ENCODE measurements around the gene C1orf56.
A peak's percentile ranks its signal among the peaks of the same experiment; 100 is the strongest.

C1orf56 gene, protein sequence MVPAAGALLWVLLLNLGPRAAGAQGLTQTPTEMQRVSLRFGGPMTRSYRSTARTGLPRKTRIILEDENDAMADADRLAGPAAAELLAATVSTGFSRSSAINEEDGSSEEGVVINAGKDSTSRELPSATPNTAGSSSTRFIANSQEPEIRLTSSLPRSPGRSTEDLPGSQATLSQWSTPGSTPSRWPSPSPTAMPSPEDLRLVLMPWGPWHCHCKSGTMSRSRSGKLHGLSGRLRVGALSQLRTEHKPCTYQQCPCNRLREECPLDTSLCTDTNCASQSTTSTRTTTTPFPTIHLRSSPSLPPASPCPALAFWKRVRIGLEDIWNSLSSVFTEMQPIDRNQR

DNA sequence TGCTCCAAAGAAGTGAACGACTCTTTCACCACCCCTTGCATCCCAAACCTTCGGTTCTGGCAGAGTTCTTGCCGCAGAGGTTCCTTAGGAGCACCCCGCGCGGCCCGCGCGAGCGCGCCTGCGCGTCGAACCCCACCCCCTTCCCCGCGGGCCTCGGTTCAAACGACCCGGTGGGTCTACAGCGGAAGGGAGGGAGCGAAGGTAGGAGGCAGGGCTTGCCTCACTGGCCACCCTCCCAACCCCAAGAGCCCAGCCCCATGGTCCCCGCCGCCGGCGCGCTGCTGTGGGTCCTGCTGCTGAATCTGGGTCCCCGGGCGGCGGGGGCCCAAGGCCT lies at the start of gene C1orf56:
Gene C1orf56, plus strand, starts transcription at position 161 of the 334 bp plus-strand sequence. Its CDS starts 97 bp downstream, at position 258.
- DNase-seq = peak; percentile 89

DNA sequence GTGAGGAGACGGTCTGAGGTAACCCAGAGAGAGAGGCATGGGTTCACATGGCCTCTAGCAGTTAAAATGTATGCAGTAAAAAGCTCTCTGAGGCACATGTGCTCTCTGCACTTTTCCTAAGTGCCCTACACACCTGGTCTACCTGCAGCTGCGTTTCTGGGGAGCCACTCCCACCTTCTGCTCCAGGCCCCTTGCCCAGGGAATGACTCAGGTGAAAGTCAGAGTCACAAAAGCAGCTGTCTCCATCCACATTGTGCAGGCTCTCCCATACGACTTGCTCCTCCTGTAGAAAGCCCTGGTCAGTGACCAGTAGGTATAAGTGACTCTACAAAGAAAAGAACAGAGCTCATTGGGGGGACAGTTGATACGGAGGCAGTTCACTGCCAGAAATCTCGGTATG lies 49.6 kb upstream of the C1orf56 start:
- DNase-seq = no peak

DNA sequence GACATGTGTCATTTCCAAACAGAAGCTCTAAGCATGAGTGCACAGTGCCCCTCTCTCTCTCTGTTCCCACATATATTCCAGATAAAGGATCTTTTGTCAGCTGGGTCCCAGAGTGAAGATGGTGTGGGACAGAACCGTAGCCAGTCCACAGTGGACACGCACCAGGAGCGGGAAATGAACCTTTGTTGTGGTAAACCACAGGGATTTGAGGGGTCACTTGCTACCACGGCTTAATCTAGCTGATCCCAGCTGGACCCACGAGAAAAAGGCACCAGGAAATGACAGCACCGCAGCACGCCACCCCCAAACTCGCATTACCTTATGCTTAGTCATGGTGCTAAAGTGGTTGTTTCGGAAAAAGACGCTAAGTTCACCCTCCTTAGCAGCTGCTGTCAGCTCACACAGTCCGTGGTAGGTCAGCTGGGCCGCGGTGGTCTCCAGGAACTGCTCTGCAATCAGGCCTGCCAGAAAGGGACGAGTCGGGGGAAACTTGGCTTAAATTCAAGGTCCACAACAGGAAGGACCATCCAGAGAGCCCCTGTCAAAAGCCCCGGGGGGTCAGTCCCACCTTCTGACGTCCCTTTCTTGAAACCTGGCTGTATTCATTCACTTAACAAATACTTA lies 48.4 kb upstream of the C1orf56 start:
- no peak for DNase-seq

DNA sequence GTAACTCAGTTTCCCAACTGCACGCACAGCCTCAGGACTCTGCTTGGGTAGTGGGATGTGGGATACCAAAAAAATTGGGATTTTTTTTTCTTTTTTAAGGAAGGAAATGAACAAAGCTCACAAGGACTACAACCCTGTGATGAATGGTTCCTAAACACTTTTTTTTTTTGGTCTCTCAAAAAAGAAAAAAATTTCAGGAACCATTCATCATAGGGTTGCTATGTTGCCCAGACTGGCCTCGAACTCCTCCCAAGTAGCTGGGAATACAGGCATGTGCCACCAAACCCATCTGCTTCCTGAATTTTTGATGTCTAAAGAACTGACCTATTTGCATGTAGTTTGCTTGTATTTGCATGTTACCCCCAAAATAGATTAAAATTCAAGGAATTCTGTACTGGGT lies 47.6 kb upstream of the C1orf56 start:
- no peak for DNase-seq

DNA sequence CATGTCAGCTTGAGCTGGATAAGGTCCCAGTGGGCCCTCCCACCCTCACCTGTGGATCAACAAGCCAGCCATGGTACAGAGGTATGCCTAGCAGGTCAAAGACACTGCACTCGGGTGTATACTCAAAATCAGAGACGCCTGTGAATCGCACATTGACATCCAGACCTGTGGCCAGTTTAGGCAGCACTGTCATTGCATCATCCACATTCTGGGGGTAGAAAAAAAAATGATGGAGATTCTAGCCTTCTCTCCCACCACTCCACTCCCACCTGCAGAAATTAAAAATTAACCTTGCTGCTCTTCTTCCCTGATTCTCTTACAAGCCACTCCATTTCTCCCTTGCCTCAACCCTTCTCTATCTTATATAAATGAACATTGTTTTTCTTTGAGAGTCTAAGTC lies 47.1 kb upstream of the C1orf56 start:
- no peak for DNase-seq

DNA sequence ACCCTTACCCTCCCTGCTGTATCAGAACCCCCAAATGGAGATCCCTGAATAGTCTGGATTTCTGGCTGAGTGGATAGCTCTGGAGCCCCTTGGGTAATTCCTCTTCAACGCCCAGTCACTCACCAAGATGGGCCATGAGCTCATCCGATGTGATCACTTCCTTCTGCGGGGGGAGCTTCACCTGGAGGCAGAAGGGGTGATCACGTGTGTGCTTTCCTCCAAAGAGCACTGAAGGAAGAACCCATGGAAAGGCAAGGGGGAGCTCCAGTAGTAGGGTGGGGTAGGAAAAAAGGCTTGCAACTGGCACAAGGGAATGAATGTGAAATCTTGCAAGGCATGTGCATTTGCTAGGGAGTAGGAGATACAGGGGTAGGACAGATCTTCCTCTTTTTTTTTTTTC lies 45.9 kb upstream of the C1orf56 start:
- no peak for DNase-seq

DNA sequence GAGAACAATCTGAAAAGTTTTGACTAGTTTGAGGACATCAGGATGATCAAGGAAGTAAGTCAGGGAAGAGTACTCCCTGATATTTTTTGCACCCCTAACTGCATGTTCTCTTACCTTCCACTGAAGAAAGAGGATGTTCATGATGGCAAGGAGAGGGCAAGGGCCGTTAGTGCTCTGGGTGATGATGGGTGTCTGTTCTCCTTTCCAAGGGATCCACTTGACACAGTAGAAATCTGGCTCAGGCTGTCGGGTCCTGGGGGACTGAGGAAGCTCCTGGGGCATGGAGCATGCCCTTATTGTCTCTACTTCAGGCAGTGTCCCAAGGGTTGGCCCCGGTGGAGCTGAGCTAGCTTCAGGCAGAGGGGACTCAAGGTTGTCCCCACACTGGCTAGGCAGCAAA lies 45.5 kb upstream of the C1orf56 start:
- DNase-seq = no peak

DNA sequence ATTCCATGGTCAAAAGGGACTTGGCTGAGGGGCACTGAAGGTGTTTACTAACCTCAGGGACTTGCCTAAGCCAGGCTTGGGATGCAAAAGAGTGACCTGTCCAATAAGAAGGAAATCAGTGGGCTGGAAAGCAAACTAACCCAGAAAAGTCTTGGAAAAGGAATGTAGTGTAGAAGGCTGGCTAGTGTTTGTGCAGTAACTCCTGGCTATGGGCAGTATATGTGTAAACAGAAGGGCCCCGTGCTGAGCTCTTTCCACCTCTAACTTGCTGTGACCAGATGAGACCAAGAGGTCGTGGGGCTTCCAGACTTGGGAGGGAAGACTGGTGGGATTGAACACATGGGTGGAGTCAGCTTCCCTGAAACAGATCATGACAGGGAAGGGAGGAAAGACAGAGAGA lies 44.9 kb upstream of the C1orf56 start:
- no peak for DNase-seq

DNA sequence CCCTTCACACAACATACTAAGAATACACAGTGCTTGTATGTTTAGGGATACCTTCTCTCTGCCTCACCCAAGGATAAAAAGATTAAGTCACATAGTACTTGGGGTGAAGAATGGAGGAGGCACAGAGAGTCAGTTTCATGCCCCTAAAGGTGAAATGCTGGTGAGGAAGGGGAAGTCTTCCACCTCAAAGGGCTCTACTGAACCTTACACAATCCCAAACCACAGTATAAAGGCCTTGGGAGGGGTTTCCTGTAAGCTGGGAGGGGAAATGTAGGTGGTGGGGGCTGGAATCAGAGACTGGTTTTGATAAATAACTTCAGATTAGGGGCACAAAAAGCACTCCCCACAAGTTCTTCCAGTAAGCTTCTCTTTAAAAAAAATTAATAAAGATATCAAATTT lies 44.4 kb upstream of the C1orf56 start:
- DNase-seq = no peak

DNA sequence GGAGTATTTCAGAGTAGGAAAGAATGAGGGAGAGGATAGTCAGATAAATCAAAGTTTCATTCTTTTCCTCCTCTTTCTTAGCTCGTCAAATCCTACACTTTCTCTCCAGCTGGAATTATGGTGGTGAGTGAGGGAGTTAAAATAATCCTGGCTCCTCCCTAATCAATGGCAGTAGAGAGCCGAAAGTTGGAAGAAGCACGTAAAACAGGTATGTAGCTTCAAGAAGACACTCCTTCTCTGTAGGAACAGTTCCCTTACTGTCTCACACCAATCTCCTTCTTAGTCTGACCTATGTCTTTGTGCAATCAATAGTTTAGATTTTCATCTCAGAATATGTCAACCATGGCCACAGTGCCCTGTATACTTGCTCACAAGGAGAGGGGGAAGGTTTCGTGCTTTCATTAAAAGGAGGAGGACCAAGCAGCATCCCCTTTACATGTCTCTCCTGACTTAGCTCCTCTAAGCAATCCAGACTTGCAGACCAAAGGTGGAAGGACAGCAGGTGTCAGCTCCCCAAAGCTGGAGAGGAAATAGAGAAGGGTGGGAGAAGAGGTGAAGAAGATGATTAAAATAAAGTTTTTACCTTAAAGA lies 41.7 kb upstream of the C1orf56 start:
- no peak for DNase-seq

DNA sequence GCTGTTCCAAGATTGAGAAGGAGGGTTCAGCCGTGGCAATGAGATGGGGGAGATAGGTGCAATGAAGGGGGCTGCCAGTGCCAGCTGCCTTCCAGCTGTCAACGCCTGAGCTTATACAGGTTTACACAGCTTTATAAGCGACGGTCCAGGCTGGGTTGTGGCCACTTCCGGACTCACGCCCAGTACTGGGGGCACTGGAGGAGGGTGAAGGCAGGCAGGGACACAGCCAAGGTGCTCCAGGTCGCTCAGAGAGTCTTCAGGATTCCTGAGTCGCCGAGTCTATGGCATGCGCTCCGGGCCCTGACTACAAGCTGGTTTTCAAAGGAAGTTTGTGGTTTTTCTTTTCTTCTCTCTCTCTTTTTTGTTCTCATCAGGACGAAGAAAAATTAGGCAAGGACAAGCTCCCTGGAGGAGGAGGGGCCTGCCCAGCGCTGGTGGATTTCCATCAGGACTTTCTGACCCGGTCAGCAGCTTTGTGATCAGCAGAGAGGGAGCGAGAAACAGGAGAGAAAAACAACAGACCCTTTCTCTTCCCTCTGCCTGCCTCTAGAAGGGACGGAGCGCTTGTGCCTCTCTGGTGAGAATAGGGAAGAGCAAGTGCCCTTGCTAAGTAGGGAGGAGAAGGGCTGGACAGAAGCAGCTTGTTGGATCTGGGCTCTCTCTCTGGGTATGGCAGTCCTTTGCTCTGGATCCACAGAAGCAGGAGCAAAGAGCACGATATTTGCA lies 41.1 kb upstream of the C1orf56 start, which contains the start of gene MINDY1:
Gene MINDY1, minus strand, starts transcription at position 576 of the 726 bp plus-strand sequence. CDS start 4,285 bp downstream, outside the sequence.
- peak; percentile 60 for DNase-seq

DNA sequence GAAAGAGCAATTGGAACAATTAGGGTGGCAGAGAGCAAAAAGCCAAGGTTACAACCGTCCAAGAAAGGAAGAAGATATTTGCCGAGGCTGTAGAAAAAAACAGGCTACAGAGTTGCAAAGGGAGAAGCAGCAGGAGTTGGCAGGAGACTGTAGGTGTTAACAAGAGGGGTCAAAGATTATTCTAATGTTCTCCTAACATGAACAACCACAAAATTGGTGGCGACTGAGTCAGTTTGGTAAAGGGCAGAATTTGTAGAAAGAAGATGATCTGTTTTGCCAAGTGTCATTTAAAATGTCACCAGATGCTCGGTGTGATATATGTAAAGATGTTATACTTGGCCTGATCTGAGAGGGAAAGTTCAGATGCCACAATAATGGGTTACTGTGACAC lies 39.7 kb upstream of the C1orf56 start:
- no peak for DNase-seq

DNA sequence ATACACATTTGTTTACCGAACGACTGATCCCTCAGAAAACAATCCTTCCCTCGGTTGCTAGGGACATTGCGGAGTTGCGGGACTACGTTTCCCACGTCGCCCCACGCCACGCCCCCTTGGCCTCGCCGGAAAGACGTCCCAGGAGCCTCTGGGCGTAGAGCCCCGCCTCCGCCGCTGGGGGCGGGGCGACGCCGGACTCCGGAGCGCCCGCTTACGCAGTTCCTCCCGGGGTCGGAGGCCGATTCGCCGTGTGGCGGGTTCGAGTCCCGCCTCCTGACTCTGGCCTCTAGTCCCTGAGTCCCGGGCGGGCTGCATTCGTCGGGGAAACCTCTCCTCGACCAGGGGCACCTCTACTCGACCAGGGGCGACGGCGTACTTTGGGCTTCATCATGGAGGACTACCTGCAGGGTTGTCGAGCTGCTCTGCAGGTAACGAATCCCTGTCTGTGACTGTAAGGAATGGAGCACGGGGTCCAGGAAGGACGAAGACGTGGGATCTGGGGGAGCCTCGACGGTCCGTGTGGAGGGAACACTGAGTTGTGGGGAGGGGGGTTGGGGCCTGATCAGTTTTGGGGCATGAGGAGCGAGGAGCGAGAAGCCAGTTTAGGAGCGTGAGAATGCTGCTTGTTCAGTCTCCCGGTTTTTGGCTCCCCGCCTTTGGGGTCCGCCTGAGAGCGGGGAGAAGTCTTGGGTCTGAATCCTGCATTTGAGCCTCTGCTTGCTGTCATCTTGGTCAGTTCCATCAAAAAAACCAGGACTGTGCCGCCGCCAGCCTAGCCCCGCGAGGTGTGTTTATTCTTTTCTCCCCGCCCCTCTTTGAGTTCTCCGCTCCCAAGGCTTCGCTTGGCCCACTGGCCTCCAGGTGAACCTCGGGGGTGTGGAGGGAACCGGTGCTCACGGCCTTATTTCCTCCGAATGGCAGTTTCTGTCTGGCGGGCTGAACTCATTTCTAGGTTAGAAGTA lies 39.0 kb upstream of the C1orf56 start, which contains the start of gene PRUNE1:
Gene PRUNE1, plus strand, starts transcription at position 206 of the 962 bp plus-strand sequence. Its CDS starts 184 bp downstream, at position 390.
- peak; percentile 100 for DNase-seq

DNA sequence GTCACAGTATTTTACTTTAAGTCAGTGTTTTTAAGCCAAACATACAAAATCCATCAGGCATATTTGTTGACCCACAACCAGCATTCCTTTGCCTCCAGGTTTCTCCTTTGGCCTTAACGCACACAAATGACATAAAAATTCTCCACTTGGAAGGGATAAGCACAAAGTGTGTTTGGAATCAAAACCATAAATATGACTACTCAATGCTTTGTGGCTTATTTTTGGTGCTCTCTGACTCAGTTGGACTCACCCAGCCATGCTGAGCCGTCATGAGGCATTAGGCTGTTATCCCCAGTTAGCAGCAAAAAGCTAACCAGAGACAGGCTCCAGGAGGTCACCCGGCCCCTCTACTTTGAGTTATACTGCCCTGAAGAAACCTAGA lies 38.4 kb upstream of the C1orf56 start:
- DNase-seq = no peak

DNA sequence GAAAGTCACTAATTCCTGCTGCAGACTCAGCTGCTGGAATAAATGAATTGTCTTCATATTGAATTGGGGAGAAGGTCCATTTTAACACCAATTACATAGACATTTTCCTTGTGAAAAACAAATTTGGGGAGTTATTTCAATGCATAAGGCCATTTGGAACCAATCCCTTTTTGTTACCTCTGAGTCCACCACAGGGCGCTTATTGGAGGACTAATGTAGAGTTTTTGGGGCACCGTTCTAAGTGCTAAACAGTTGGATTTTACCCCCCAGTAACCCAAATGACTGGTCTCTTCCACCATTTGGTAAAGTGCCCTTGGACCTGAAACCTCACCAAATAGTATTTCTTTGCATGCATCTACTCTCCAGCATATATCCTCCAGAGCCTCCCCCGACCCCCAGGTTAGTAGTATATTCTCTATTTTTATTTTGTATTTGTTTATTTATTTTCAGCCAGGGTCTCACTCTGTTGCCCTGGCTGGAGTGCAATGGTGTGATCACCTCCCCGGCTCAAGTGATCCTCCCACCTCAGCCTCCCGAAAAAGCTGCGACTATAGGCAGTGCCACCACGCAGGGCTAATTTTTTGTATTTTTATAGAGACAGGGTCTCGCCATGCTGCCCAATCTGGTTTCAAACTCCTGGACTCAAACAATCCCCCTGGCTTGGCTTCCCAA lies 37.7 kb upstream of the C1orf56 start:
- DNase-seq = no peak

DNA sequence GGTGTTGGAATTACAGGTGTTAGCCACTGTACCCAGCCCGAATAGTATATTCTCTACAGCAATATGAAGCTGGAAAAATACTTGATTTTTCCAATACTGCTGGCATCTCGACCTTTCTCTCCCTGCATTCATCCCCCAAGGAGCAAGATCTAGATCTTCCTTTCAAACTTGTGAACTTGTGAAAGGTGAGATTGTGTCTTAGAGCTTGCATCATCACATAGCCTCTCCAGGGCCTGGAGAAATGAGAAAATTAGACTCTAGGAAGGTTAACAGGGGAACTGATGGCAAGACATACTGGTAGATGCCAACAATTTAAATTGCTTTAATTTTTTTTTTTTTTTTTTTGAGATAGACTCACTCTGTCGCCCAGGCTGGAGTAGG lies 37.2 kb upstream of the C1orf56 start:
- DNase-seq = no peak

DNA sequence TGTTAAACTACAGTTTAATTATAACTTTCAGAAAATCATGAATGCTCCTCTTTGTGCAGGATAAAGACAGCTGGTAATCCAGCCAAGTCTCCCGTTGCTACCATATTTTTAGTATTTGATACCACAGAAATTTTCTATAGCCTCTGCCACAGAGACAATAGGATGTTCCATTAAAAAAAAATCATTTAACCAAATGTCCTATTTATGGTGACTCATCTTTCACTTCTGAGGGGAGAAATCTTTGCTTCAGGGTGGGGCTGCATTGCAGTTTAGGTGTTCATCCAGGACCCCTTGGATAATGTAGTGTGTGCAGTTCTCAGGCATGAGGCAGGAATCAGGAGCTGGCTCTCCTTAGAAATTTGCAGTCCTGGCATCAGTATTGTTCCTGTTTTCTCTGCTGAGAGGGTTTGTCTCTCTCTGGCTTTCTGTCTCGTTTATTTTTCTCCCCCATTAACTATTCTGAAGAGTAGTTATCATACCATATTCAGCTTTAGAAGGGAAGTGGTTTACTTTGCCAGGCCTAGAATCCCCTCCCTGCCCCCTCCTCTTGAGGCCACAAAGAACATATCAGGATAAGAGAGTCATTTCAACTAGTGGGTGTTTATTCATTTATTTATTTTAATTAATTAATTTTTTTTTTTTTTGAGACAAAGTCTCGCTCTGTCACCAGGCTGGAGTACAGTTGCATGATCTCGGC lies 36.2 kb upstream of the C1orf56 start:
- DNase-seq = no peak

DNA sequence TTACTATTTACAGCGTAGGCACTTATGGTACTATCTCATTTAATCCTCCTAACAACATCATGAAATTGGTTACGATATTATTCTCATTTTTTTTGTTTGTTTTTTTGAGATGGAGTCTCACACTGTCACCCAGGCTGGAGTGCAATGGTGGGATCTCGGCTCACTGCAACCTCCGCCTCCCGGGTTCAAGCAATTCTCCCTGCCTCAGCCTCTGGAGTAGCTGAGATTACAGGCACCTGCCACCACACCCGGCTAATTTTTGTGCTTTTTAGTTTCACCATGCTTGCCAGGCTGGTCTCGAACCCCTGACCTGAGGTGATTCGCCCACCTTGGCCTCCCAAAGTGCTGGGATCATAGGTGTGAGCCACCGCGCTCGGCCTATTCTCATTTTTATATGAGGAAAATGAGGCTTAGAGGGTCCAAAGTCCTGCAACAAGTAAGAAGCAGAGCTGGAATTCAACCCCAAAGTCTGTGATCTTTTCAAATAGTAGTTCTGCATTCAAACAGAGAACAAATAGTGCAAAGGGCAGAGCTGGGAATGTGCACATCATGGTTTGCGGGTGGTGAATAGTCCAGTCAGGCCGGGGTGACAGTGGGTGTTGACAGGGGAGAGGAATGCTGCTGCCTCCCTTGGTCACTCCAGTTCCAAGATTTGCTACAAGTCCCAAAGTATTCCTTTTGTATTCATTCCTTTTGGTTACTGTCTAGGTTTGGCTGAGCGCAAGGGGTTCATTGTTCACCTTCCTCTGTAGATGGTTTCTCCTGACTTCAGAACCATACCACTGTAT lies 34.7 kb upstream of the C1orf56 start:
- no peak for DNase-seq

DNA sequence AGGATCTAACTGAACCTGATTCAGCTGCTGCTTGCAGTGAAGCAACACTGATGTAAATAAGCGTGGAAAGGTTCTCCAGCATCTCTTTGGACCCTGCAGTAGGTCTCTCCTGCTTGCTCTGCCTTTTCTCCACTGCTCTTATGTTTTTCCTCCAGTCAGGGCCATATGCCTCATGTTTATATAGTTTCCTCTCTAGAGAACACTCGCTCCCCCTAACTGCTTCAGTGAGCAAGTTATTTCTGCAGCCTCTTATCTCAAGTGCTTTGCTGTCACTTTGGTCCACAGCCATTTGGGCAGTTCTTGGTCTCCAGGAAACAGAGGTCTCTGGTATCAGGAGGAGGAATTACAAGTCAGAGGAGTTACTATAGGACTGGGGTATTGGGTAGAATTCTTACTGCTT lies 34.0 kb upstream of the C1orf56 start:
- no peak for DNase-seq

DNA sequence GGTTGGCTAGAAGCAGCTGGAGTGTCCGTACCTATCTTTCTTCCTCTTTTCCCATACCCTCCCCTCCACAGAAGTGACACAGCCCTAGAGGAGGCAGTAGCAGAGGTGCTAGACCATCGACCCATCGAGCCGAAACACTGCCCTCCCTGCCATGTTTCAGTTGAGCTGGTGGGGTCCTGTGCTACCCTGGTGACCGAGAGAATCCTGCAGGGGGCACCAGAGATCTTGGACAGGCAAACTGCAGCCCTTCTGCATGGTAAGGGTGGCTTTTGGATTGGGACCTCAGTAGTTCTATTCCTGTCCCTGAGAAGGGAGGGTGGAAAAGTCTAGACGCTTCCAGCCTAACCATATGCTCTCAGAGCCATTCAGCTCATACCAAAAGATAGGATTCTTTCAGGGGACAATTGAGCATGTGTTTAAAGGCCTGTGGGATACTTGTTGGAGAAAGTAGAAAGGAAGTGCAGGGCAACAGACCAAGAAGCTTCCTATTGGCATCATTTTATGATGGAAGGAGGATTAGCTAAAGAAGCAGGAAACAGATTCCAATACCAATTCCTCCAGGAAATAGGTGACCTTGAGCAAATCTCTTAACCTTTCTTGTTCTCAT lies 22.9 kb upstream of the C1orf56 start:
- DNase-seq = peak; percentile 83
